Hematopoietic multipotent progenitor cell treated with erythropoietin and hydrocortisone succinate and interleukin-3 and kit ligand, for 17 days (in vitro differentiated cells): Measurements from ENCODE around the gene ABCC1.
"Not testable (repeated sequence)": the region's sequence is repeated elsewhere in the genome, so short reads cannot be mapped to it uniquely, and the experiment has no call there.

ENCODE experiments used
- DNase-seq: peaks from one replicate; pipeline ENCODE4 v3.0.0-alpha.2; 2015; ENCODE audit warnings: low spot score

Gene ABCC1

GRCh38 chr16:15946257-15947044 lies 3.0 kb upstream of the ABCC1 start:
- no peak for DNase-seq

- DNase-seq, result no peak
These were observed 1.4 kb upstream of the ABCC1 start for GRCh38 chr16:15947983-15948509.

- no peak for DNase-seq
These were observed 745 bp upstream of the ABCC1 start for GRCh38 chr16:15948532-15949209.

GRCh38 chr16:15950161-15950854 lies 892 bp downstream of the ABCC1 start:
- DNase-seq, result peak; percentile 13

GRCh38 chr16:15950869-15951268 lies 1.5 kb downstream of the ABCC1 start:
- no peak for DNase-seq

GRCh38 chr16:15951852-15952251 lies 2.4 kb downstream of the ABCC1 start:
- DNase-seq, result peak; percentile 8

GRCh38 chr16:15952265-15952711 lies 2.9 kb downstream of the ABCC1 start:
- no peak for DNase-seq

GRCh38 chr16:15953477-15953876 lies 4.1 kb downstream of the ABCC1 start:
- DNase-seq, result no peak

GRCh38 chr16:15953929-15954813 lies 4.8 kb downstream of the ABCC1 start:
- no peak for DNase-seq

- no peak for DNase-seq
These were observed 5.4 kb downstream of the ABCC1 start for GRCh38 chr16:15954814-15955151.

GRCh38 chr16:15955425-15955824 lies 6.0 kb downstream of the ABCC1 start:
- DNase-seq, result no peak

GRCh38 chr16:15956106-15956505 lies 6.7 kb downstream of the ABCC1 start:
- DNase-seq, result not testable (repeated sequence)

GRCh38 chr16:15958703-15959348 lies 9.4 kb downstream of the ABCC1 start:
- DNase-seq, result no peak

GRCh38 chr16:15960124-15960971 lies 10.9 kb downstream of the ABCC1 start:
- DNase-seq, result no peak

GRCh38 chr16:15961060-15961511 lies 11.7 kb downstream of the ABCC1 start:
- DNase-seq, result no peak

GRCh38 chr16:15961571-15962090 lies 12.2 kb downstream of the ABCC1 start:
- DNase-seq, result no peak

GRCh38 chr16:15963307-15963910 lies 14.0 kb downstream of the ABCC1 start:
- DNase-seq, result no peak

- no peak for DNase-seq
These were observed 17.0 kb downstream of the ABCC1 start for GRCh38 chr16:15966420-15966819.

GRCh38 chr16:15966836-15967546 lies 17.6 kb downstream of the ABCC1 start:
- DNase-seq, result no peak
